ENCODE results near the gene SLC37A1. TPM values are rescaled to one million over a fixed set of nuclear protein-coding genes. Genes with fewer than 3 reads are reported as not detected.

Gene SLC37A1
- total and polyA plus RNA-seq, 9 of the 15 experiments (the other 6 are each of a cell fraction or from before 2014, with no cell fraction given): 0.06 to 3.4 (median 0.40) TPM

- CTCF ChIA-PET (ENCODE audit: low intra/inter-chr PET ratio): no interaction called here
- no peak for FAIRE-seq
- WGBS (ENCODE audit: insufficient coverage, low coverage, missing lambda C conversion rate): under 1% methylated on average over 7 of the region's 7 CpGs
- TF ChIP-seq ZNF512 (tag; IDR thresholded peaks at IDR 0.05): no peak
- no peak for TF ChIP-seq RFX5 (IDR thresholded peaks at IDR 0.05; ENCODE audit: low read depth, low read length)
- no peak for TF ChIP-seq GATAD2A (IDR thresholded peaks at IDR 0.05)
- no peak for TF ChIP-seq ZNF140 (CRISPR knock-in tag; IDR thresholded peaks at IDR 0.05)
- TF ChIP-seq ASH1L (IDR thresholded peaks at IDR 0.05; ENCODE audit: borderline replicate concordance, low read depth, partially characterized antibody): no peak
- TF ChIP-seq FOSL1 (tag; conservative IDR thresholded peaks at IDR 0.05): no peak
- no peak for TF ChIP-seq ZNF449 (CRISPR knock-in tag; IDR thresholded peaks at IDR 0.05)
- POLR2A ChIA-PET: interaction anchor here (0.6 to 1.0 kb wide), 2 partner anchors 36 to 65 kb away, joined by 3 read pairs; no protein-coding TSS in a partner anchor
- ATAC-seq: no peak
- Histone ChIP-seq H3K4me1 (replicated peaks in 1 of 2; ENCODE audit: control insufficient read depth in 2 of 2, insufficient read depth in 2 of 2, low read length in 2 of 2) (no peaks in the 10 kb centered on the region), H4K20me1 (replicated peaks; ENCODE audit: control insufficient read depth, insufficient read depth, low read length) (no peaks in the 10 kb centered on the region), H3K27ac (ENCODE audit: extremely low read depth, low read depth, low read length) (no peak overlapping the region), H3K79me2 (ENCODE audit: control insufficient read depth, insufficient read depth, low read length) (no peaks in the 10 kb centered on the region), H3K36me3 (ENCODE audit: control insufficient read depth, insufficient read depth, low read length) (no peaks in the 10 kb centered on the region), H2AFZ (ENCODE audit: low read depth, low read length) (no peak overlapping the region), H3K9ac (ENCODE audit: insufficient read depth in 1 of 2, low read depth in 2 of 2, low read length in 2 of 2) (no peak overlapping the region), H3K9me1 (ENCODE audit: control insufficient read depth, insufficient read depth, low read length) (no peaks in the 10 kb centered on the region), H3K4me2 (ENCODE audit: insufficient read depth, low read length) (no peak overlapping the region), H3K4me3 (no peak overlapping the region), H3K9me3 (replicated peaks; ENCODE audit: control insufficient read depth, insufficient read depth, low read depth, low read length) (no peaks in the 10 kb centered on the region), H3K27me3 (ENCODE audit: control insufficient read depth in 2 of 2, insufficient read depth in 2 of 2, low read length in 2 of 2) (peaks cover 54 to 68% of the 10 kb centered on the region in 2 experiments)
- in situ Hi-C loops (cut with MboI) (no loop called here), intact Hi-C loops (cut with micrococcal nuclease) (no loop called here)
- BruUV-seq (replicated peaks): no TSS peak
- no peak for DNase-seq (ENCODE audit: extremely low read depth in 1 of 4, low spot score in 3 of 4)
Measured at GRCh38 chr21:42478504-42478903, 35.1 kb upstream of the SLC37A1 start.

All from K562 (cell line).